ENCODE results near the gene MAP3K7CL. TPM values are rescaled to one million over a fixed set of nuclear protein-coding genes. Genes with fewer than 3 reads are reported as not detected.

The MAP3K7CL gene
- total and polyA plus RNA-seq, 2 of the 8 experiments (the other 6 are each of a cell fraction or from before 2014, with no cell fraction given): not detected

- H3K4ac ChIP-seq (replicated peaks; ENCODE audit: insufficient read length, low read depth, low read length): no peak overlapping the region
- ChIA-PET CTCF (ENCODE audit: partially characterized antibody) (interaction anchor here (0.8 to 2.0 kb wide), 4 partner anchors 14 to 41 kb away, joined by 3 to 4 read pairs (median 3); no protein-coding TSS in a partner anchor), POLR2A (ENCODE audit: partially characterized antibody) (no interaction called here)
- H2BK15ac ChIP-seq (ENCODE audit: low read length): no peak overlapping the region
- no peaks in the 10 kb centered on the region for H3K23me2 ChIP-seq (ENCODE audit: low read depth, low read length)
- no peaks in the 10 kb centered on the region for H3K9me3 ChIP-seq (ENCODE audit: insufficient read depth in 2 of 2, low read depth in 1 of 2, low read length in 1 of 2)
- no peak for TF ChIP-seq ATF3 (IDR thresholded peaks at IDR 0.05; ENCODE audit: insufficient read depth, low read depth, low read length)
- TF ChIP-seq CTCF (IDR thresholded peaks at IDR 0.05; ENCODE audit: control extremely low read depth in 1 of 3, insufficient read depth in 1 of 3, low read depth in 1 of 3, low read length in 3 of 3): no peak
- no peak for TF ChIP-seq SP4 (IDR thresholded peaks at IDR 0.05; ENCODE audit: low read length)
- no peak for TF ChIP-seq POLR2AphosphoS5 (IDR thresholded peaks at IDR 0.05; ENCODE audit: low read depth, low read length)
- TF ChIP-seq FOSL1 (IDR thresholded peaks at IDR 0.05; ENCODE audit: insufficient read depth, low read depth, low read length): no peak
- no peak for TF ChIP-seq SUZ12 (IDR thresholded peaks at IDR 0.05; ENCODE audit: low read length)
- no peak overlapping the region for H2BK12ac ChIP-seq (ENCODE audit: low read depth, low read length)
- H3K27me3 ChIP-seq (replicated peaks in 1 of 4; ENCODE audit: control insufficient read depth in 3 of 4, extremely low read depth in 1 of 4, insufficient read depth in 3 of 4, low read length in 3 of 4): no peaks in the 10 kb centered on the region
- H3K18ac ChIP-seq (ENCODE audit: extremely low read depth, low read length): no peak overlapping the region
- H2BK20ac ChIP-seq (ENCODE audit: low read length): no peak overlapping the region
- no peak for DNase-seq (ENCODE audit: low read depth in 1 of 2, low spot score in 2 of 2)
- WGBS, 2 experiments (ENCODE audit: extremely low coverage in 1 of 2, insufficient coverage in 1 of 2, insufficient read length in 1 of 2, insufficient replicate concordance in 2 of 2, low coverage in 1 of 2, low lambda C conversion rate in 2 of 2, missing lambda C conversion rate in 1 of 2): 83% methylated on average over 3 of the region's 3 CpGs; no CpG with 5 or more reads in 1 of the 2 experiments
- no peak overlapping the region for H3K14ac ChIP-seq (ENCODE audit: insufficient read length)
- H3K4me2 ChIP-seq (ENCODE audit: insufficient read depth in 1 of 2, low read depth in 2 of 2, low read length in 2 of 2): no peak overlapping the region
- H3K4me3 ChIP-seq (ENCODE audit: extremely low read depth in 1 of 4, insufficient read depth in 2 of 4, low read depth in 3 of 4, low read length in 4 of 4): no peak overlapping the region
- no peak for FAIRE-seq
- H2AFZ ChIP-seq (ENCODE audit: low read length): no peak overlapping the region
- no peak overlapping the region for H3K56ac ChIP-seq (replicated peaks; ENCODE audit: insufficient read length, low read depth, low read length)
- no peak overlapping the region for H3K23ac ChIP-seq (ENCODE audit: insufficient read length)
- H3K9ac ChIP-seq (replicated peaks in 1 of 4; ENCODE audit: extremely low read depth in 1 of 4, low read depth in 3 of 4, low read length in 3 of 4): no peak overlapping the region
- H3K27ac ChIP-seq (ENCODE audit: low read depth, low read length): no peak overlapping the region
- H3K79me2 ChIP-seq (ENCODE audit: control insufficient read depth in 1 of 2, insufficient read depth in 2 of 2, low read length in 2 of 2): no peaks in the 10 kb centered on the region
- no peak overlapping the region for H2AK5ac ChIP-seq (ENCODE audit: low read depth, low read length)
- no peak overlapping the region for H2BK5ac ChIP-seq (ENCODE audit: low read depth, low read length)
- no peak overlapping the region for H4K5ac ChIP-seq (ENCODE audit: insufficient read length, low read depth, low read length)
- H3K4me1 ChIP-seq (replicated peaks in 1 of 4; ENCODE audit: control insufficient read depth in 3 of 4, insufficient read depth in 4 of 4, low read length in 3 of 4): no peaks in the 10 kb centered on the region
- H3K36me3 ChIP-seq (ENCODE audit: control insufficient read depth in 2 of 4, insufficient read depth in 4 of 4, low read length in 3 of 4): no peaks in the 10 kb centered on the region
- H4K8ac ChIP-seq (ENCODE audit: extremely low read depth, insufficient read depth, low read length): no peak overlapping the region
- H2BK120ac ChIP-seq (replicated peaks; ENCODE audit: low read depth, low read length): no peak overlapping the region
- H3K79me1 ChIP-seq (ENCODE audit: low read depth, low read length): no peaks in the 10 kb centered on the region
- no peaks in the 10 kb centered on the region for H4K20me1 ChIP-seq (replicated peaks in 1 of 2; ENCODE audit: control insufficient read depth in 1 of 2, insufficient read depth in 2 of 2, low read length in 2 of 2)
- no peak overlapping the region for H4K91ac ChIP-seq (replicated peaks; ENCODE audit: insufficient read length, low read length)
Observed at GRCh38 chr21:29149808-29150425, 19.5 kb downstream of the MAP3K7CL start.
